Subcutaneous adipose tissue (tissue), 4 donors: Measurements from ENCODE around the gene NFS1. TPM values are rescaled to one million over a fixed set of nuclear protein-coding genes. Genes with fewer than 3 reads are reported as not detected.

Experiments
- small RNA-seq: library from RNA; depleted of rRNA; stranded (forward); fragments of <200 nt; gene quantifications from one replicate; pipeline ENCODE3, GENCODE V24; 2016
- total RNA-seq, 4 donors: library from RNA; depleted of rRNA; stranded (reverse); fragments of >200 nt; gene quantifications; one replicate each; pipeline ENCODE4 v1.1.0, GENCODE V29; 2016
- TF ChIP-seq, protein P1 (sequence below): fragments of 450-650 bp; IDR thresholded peaks from one replicate; pipeline ENCODE4 v1.5.1; 2016; ENCODE audit warnings: low read depth, mild to moderate bottlenecking, control low read depth, antibody characterized with exemption, moderate library complexity

Gene NFS1
- total RNA-seq, 4 donors from 2014 or later = 17.4 to 34.7 (median 24.3) TPM

DNA sequence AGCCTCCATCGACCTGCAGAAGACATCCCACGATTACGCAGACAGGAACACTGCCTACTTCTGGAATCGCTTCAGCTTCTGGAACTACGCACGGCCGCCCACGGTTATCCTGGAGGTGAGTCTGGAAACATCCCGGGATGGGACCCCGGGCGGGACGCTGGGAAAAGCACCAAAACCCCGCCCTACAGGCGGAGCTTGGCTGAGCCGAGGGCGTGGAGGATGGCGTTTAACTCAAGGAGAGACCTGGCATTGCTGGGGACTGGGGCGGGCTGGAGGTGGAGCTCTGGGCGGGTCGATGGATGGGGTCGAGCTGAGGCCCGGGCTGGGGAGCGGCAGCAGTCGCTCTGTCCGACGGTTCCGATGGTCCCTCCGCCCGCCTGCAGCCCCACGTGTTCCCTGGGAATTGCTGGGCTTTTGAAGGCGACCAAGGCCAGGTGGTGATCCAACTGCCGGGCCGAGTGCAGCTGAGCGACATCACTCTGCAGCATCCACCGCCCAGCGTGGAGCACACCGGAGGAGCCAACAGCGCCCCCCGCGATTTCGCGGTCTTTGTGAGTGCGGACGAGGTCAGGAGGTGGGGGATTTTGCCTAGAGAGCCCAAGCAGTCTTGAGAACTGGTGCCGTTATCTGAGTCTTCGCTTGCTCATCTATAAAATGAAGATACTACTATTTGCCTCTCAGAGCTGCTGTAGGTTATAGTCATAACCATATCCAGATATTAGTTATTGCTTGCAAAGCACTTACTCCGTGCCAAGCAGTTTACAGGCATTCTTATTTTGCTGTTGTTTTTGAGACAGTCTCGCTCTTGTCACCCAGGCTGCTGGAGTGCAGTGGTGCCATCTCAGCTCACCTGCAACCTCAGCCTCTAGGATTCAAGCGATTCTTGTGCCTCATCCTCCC, 79.7 kb downstream of the NFS1 start:
- TF ChIP-seq, protein P1, sequence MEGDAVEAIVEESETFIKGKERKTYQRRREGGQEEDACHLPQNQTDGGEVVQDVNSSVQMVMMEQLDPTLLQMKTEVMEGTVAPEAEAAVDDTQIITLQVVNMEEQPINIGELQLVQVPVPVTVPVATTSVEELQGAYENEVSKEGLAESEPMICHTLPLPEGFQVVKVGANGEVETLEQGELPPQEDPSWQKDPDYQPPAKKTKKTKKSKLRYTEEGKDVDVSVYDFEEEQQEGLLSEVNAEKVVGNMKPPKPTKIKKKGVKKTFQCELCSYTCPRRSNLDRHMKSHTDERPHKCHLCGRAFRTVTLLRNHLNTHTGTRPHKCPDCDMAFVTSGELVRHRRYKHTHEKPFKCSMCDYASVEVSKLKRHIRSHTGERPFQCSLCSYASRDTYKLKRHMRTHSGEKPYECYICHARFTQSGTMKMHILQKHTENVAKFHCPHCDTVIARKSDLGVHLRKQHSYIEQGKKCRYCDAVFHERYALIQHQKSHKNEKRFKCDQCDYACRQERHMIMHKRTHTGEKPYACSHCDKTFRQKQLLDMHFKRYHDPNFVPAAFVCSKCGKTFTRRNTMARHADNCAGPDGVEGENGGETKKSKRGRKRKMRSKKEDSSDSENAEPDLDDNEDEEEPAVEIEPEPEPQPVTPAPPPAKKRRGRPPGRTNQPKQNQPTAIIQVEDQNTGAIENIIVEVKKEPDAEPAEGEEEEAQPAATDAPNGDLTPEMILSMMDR = no peak

DNA sequence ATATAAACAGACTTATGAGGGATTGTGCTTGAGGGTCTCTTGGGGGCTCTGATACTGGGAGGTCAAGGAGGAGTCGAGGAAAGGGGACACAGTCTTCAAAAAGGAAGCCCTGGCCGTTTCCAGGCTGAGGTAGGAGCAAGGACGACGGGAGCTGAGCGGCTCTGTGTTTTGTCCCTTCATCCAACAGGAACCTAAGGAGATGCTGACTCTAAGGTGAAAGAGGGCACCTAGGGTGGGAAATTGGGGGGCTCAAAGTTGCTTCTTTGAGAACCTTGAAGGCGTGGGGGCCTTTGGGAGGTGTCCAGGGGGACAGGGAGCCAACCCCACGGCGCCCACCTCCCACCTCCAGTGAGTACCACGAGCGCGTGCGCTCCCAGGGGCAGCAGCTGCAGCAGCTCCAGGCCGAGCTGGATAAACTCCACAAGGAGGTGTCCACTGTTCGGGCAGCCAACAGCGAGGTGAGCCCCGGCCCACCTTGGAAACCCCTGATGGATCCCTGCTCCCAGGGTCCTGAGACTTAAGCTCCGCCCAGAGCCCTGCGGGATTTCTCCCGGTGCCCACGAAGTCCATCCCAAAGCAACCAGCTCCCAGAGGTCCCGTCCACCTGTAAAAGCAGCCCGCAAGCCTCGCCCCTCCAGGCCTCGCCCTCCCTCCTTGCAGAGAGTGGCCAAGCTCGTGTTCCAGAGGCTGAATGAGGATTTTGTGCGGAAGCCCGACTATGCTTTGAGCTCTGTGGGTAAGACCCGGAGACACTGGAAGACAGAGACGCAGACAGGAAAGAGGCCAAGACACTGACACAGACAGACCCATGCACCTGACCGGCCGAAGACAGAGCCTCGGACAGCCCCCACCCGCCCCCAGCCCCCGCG, 80.7 kb downstream of the NFS1 start:
- TF ChIP-seq, protein P1 = no peak

Small RNA genes lying within 50 kb of the gene (small RNA-seq; reads per million reads assigned to genes)
- not detected for gene RNU6-759P

Other genes starting within 250 kb of the NFS1 start
- gene CEP250, start 243.8 kb downstream of the NFS1 start, total RNA-seq = 10 to 100 TPM in 3 of 4 donors, 1 to 10 TPM in 1; 6.8 to 31.6 (median 20.6) TPM
- gene C20orf173, start 169.7 kb downstream of the NFS1 start, total RNA-seq = not detected
- gene ERGIC3, start 157.3 kb downstream of the NFS1 start, total RNA-seq = 100 to 1,000 TPM in 3 of 4 donors, 10 to 100 TPM in 1; 99.9 to 207 (median 181) TPM
- 1 to 10 TPM in 3 of 4 donors, not detected in 1; 1.7 to 3.3 (median 2.4) TPM for gene SPAG4, start 83.5 kb downstream of the NFS1 start, total RNA-seq
- gene CPNE1, start 34.5 kb downstream of the NFS1 start, total RNA-seq = 100 to 1,000 TPM in 2 of 4 donors, 10 to 100 TPM in 2; 50.6 to 115 (median 87.1) TPM
- 10 to 100 TPM; 22.8 to 35.4 (median 24.2) TPM for gene RBM12, start 34.5 kb downstream of the NFS1 start, total RNA-seq
- 100 to 1,000 TPM; 215 to 328 (median 269) TPM for gene ROMO1, start 53 bp upstream of the NFS1 start, total RNA-seq
- gene RBM39, start 42.9 kb upstream of the NFS1 start, total RNA-seq = 100 to 1,000 TPM; 320 to 423 (median 379) TPM
- gene PHF20, start 72.7 kb upstream of the NFS1 start, total RNA-seq = 10 to 100 TPM; 35.5 to 61.6 (median 44.5) TPM